PC-9 (cell line): ENCODE data around the gene DNPEP. TPM values are rescaled to one million over a fixed set of nuclear protein-coding genes. Genes with fewer than 3 reads are reported as not detected.

Experiments used
- BruUV-seq: library from RNA; stranded (reverse); fragments of 400-500 nt; replicated peaks from 2 replicates; lab custom pipeline; 2021; lab: Mats Ljungman, UMichigan
- CTCF ChIA-PET: fragments of 300-600 bp; sonication (Branson Sonifier 250); formaldehyde crosslinking; loops from one replicate; lab custom pipeline; 2022; ENCODE audit warnings: antibody characterized with exemption; lab: Charles Lee
- POLR2A ChIA-PET: fragments of 300-600 bp; sonication (Branson Sonifier 250); formaldehyde crosslinking; loops from one replicate; lab custom pipeline; 2022; ENCODE audit warnings: antibody characterized with exemption; ENCODE audit not compliant: unreplicated experiment; lab: Charles Lee
- DNase-seq, 2 experiments: peaks; one replicate each; pipeline versions ENCODE4 v3.0.0 to v3.0.0-alpha.2; 2015 to 2022; ENCODE audit warnings: mixed read lengths in 1 of 2
- H2AFZ ChIP-seq: fragments of 200-600 bp; sonication (generic); 2 replicates; pipeline ENCODE4 v1.8.1; 2017; ENCODE audit warnings: antibody characterized with exemption
- H3F3A ChIP-seq: fragments of 200-600 bp; sonication (generic); 2 replicates; pipeline ENCODE4 v1.8.1; 2017; ENCODE audit warnings: antibody characterized with exemption, mild to moderate bottlenecking, low read depth; ENCODE audit not compliant: insufficient read depth
- H3K27ac ChIP-seq: fragments of 200-600 bp; sonication (generic); 2 replicates; pipeline ENCODE4 v1.6.1; 2016; ENCODE audit warnings: mixed run types
- H3K27me3 ChIP-seq: fragments of 200-600 bp; sonication (generic); 2 replicates; pipeline ENCODE4 v1.6.1; 2016; ENCODE audit warnings: low read depth, mixed run types; ENCODE audit not compliant: insufficient read depth
- H3K36me3 ChIP-seq: fragments of 200-600 bp; sonication (generic); 2 replicates; pipeline ENCODE4 v1.6.1; 2016; ENCODE audit warnings: low read depth, mixed run types
- H3K4me1 ChIP-seq: fragments of 200-600 bp; sonication (generic); replicated peaks from 2 replicates; pipeline ENCODE4 v1.6.1; 2016; ENCODE audit warnings: mixed run types; ENCODE audit not compliant: insufficient read depth
- H3K4me2 ChIP-seq: fragments of 200-600 bp; sonication (generic); 2 replicates; pipeline ENCODE4 v1.6.1; 2017; ENCODE audit warnings: mixed run types
- H3K4me3 ChIP-seq: fragments of 200-600 bp; sonication (generic); 2 replicates; pipeline ENCODE4 v1.6.1; 2016; ENCODE audit warnings: mixed run types
- H3K79me2 ChIP-seq: fragments of 200-600 bp; sonication (generic); 2 replicates; pipeline ENCODE4 v1.6.1; 2017; ENCODE audit warnings: low read depth, mixed run types
- H3K9me2 ChIP-seq: fragments of 200-600 bp; sonication (generic); 2 replicates; pipeline ENCODE4 v1.8.1; 2017; ENCODE audit warnings: mild to moderate bottlenecking; ENCODE audit not compliant: insufficient read depth
- H3K9me3 ChIP-seq: fragments of 200-600 bp; sonication (generic); 2 replicates; pipeline ENCODE4 v1.8.1; 2016; ENCODE audit warnings: low read depth; ENCODE audit not compliant: insufficient read depth
- H4K20me1 ChIP-seq: fragments of 200-600 bp; sonication (generic); 2 replicates; pipeline ENCODE4 v1.8.1; 2017; ENCODE audit not compliant: insufficient read depth
- EZH2 ChIP-seq: fragments of 200-600 bp; sonication (generic); IDR thresholded peaks from 2 replicates; pipeline ENCODE4 v1.8.0; 2017; ENCODE audit warnings: antibody characterized with exemption, low read depth
- intact Hi-C: fragments of 100-400 bp; cut with micrococcal nuclease; formaldehyde crosslinking; loops from one replicate; pipeline ENCODE4 v1.10.0; 2022; ENCODE audit not compliant: unreplicated experiment
- total RNA-seq: library from RNA; stranded (reverse); gene quantifications from 2 replicates; pipeline ENCODE4 v1.2.3, GENCODE V29; 2021
- TF ChIP-seq, protein P1 (sequence below): fragments of 200-600 bp; sonication (generic); conservative IDR thresholded peaks from 2 replicates; pipeline ENCODE4 v1.6.1; 2017; ENCODE audit warnings: mixed run types, antibody characterized with exemption, mild to moderate bottlenecking, moderate library complexity

DNPEP gene
- total RNA-seq, 1 experiment from 2014 or later: 99.1 TPM

DNA sequence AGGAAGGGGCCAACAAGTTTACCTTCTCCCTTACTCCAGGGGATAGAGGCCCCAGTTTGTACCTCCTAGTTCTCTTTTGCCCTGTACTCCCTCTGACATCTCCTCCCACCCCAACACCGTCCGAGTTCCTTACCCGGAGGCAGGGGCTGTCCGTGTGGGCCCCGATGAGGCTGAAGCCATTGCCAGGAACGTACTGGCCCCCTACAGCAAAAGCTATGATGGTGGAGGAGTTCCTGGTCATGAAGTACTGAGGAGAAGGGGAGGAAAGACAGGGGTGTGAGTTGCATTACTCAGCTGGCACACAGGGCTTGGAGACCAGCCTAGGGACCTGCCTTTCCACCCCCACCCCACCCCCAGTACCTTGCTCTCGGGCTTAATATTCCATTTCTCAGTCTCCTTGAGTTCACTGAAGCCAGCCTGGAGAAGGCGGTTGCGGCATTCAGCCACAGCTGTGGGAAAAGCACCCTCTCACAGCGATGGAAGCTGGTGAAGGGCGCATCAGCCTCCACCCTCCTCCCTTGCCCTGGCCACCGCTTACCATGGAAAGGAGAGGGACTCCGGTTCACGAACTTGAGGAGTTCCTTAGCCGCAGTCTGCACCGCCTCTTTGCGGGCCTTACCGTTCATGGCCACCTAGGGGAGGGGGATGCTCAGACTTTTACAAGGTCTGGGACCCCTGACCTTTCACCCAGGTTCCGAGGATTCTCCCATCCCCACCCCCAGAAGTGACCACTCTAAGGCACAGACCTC lies 1.0 kb downstream of the DNPEP start:
- Histone ChIP-seq H3F3A (peaks cover 6% of the 10 kb centered on the region; the same call in 1 of the 2 replicates), H3K9me2 (no peaks in the 10 kb centered on the region), H2AFZ (peak overlapping the region; percentile 91), H3K27me3 (no peaks in the 10 kb centered on the region), H3K27ac (peak overlapping the region; percentile 81), H4K20me1 (peaks cover 4% of the 10 kb centered on the region; the same call in 1 of the 2 replicates), H3K9me3 (no peaks in the 10 kb centered on the region), H3K4me2 (peak overlapping the region; percentile 97), H3K36me3 (peaks cover 14% of the 10 kb centered on the region; the same call in 1 of the 2 replicates), H3K4me3 (peak overlapping the region; percentile 82), H3K4me1 (peaks cover 6% of the 10 kb centered on the region; the same call in 1 of the 2 replicates), H3K79me2 (peaks cover 11% of the 10 kb centered on the region; the same call in 1 of the 2 replicates)
- DNase-seq: no peak
- TF ChIP-seq EZH2: no peak
- TF ChIP-seq, protein P1, sequence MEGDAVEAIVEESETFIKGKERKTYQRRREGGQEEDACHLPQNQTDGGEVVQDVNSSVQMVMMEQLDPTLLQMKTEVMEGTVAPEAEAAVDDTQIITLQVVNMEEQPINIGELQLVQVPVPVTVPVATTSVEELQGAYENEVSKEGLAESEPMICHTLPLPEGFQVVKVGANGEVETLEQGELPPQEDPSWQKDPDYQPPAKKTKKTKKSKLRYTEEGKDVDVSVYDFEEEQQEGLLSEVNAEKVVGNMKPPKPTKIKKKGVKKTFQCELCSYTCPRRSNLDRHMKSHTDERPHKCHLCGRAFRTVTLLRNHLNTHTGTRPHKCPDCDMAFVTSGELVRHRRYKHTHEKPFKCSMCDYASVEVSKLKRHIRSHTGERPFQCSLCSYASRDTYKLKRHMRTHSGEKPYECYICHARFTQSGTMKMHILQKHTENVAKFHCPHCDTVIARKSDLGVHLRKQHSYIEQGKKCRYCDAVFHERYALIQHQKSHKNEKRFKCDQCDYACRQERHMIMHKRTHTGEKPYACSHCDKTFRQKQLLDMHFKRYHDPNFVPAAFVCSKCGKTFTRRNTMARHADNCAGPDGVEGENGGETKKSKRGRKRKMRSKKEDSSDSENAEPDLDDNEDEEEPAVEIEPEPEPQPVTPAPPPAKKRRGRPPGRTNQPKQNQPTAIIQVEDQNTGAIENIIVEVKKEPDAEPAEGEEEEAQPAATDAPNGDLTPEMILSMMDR: no peak
- no TSS peak for BruUV-seq
- POLR2A ChIA-PET: interaction anchor here (0.6 kb wide), 2 partner anchors 18 to 19 kb away, joined by 3 to 4 read pairs; no protein-coding TSS in a partner anchor
- CTCF ChIA-PET: interaction anchor here (0.6 to 2.7 kb wide), 4 partner anchors 100 to 495 kb away, joined by 3 to 14 read pairs (median 5); partner anchors contain the start of gene GMPPA
- intact Hi-C loops: loop anchor here (1.0 to 5.0 kb wide), 2 partner anchors 89 to 226 kb away; partner anchors contain the start of gene NHEJ1

DNA sequence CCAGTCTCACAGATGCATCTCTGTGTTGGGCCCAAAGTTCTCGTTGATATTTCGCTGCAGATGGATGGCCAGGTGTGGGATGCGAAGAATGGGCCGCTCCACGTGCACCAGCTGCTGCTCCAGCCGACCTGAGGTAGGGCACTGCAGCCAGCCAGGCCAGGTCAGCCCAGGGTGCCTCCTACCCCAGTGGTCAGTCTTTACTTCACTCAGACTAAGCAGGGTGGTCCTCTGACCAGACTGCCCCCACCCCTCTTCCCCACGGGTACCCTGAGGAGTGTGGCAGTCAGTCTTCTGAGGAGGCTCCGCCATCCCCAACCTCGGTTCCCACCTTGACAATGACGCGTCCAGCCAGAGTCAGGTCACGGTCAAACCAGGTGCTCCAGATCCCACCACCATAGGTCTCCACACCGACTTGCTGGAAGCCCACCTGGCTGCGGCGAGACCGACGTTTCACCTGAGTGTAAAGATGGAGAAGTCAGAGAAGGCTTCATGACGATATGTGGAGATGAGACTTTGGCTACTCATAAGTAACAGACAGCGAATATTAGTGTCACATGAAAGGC lies 1.7 kb downstream of the DNPEP start:
- Histone ChIP-seq H3K79me2 (peaks cover 11% of the 10 kb centered on the region; the same call in 1 of the 2 replicates), H3K36me3 (peaks cover 14% of the 10 kb centered on the region; the same call in 1 of the 2 replicates), H3K9me2 (no peaks in the 10 kb centered on the region), H3K9me3 (no peaks in the 10 kb centered on the region), H2AFZ (no peak overlapping the region), H3K4me3 (peak overlapping the region; percentile 82), H3K27ac (no peak overlapping the region), H3K4me1 (peaks cover 6% of the 10 kb centered on the region; the same call in 1 of the 2 replicates), H4K20me1 (peaks cover 4% of the 10 kb centered on the region; the same call in 1 of the 2 replicates), H3F3A (peaks cover 6% of the 10 kb centered on the region; the same call in 1 of the 2 replicates), H3K4me2 (peak overlapping the region; percentile 97), H3K27me3 (no peaks in the 10 kb centered on the region)
- POLR2A ChIA-PET: no interaction called here
- no peak for DNase-seq
- BruUV-seq: TSS peak; percentile 31
- TF ChIP-seq, protein P1: no peak
- TF ChIP-seq EZH2: no peak
- CTCF ChIA-PET: interaction anchor here (2.7 kb wide), 1 partner anchor 113 kb away, joined by 14 read pairs; the partner anchor contains the start of gene GMPPA
- intact Hi-C loops: loop anchor here (5.0 kb wide), 1 partner anchor 89 kb away; no protein-coding TSS in a partner anchor

DNA sequence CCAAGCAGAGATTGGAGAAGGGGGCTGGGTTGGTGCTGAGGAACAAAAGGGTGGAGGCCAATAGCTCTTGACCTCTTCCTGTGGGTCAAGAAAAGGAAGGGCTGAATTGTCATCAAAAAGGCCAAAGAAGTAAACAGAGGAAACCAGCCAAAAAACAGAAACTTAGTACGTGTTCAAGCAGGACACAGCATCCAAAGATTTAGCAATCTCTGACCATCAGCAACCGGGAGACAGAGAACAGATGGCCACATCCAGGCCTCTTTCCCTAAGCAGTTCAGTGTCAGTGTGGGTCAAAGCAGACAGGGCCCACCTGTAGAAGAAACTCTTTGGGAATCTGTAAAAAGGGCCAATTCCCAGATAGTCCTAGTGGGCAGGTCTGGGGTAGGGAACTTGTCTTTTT lies 2.9 kb downstream of the DNPEP start:
- Histone ChIP-seq H3K27ac (no peak overlapping the region), H3K9me2 (no peaks in the 10 kb centered on the region), H3F3A (peaks cover 6% of the 10 kb centered on the region; the same call in 1 of the 2 replicates), H3K27me3 (no peaks in the 10 kb centered on the region), H2AFZ (no peak overlapping the region), H3K36me3 (peaks cover 14% of the 10 kb centered on the region; the same call in 1 of the 2 replicates), H3K9me3 (no peaks in the 10 kb centered on the region), H3K4me2 (no peak overlapping the region), H3K4me1 (peaks cover 6% of the 10 kb centered on the region; the same call in 1 of the 2 replicates), H3K79me2 (peaks cover 11% of the 10 kb centered on the region; the same call in 1 of the 2 replicates), H3K4me3 (no peak overlapping the region), H4K20me1 (peaks cover 4% of the 10 kb centered on the region; the same call in 1 of the 2 replicates)
- no peak for DNase-seq
- intact Hi-C loops: loop anchor here (5.0 kb wide), 1 partner anchor 88 kb away; no protein-coding TSS in a partner anchor
- TF ChIP-seq, protein P1: no peak
- TF ChIP-seq EZH2: no peak
- ChIA-PET POLR2A (no interaction called here), CTCF (no interaction called here)
- BruUV-seq: no TSS peak
